T47D (cell line): ENCODE results near the gene TMEM100.
"Not testable (repeated sequence)": the region's sequence is repeated elsewhere in the genome, so short reads cannot be mapped to it uniquely, and the experiment has no call there.

Source experiments
- DNase-seq, 2 experiments: peaks; one replicate each; pipeline versions ENCODE4 v3.0.0 to v3.0.0-alpha.2; 2011 to 2012; ENCODE audit warnings: low read depth in 1 of 2, low spot score in 1 of 2
- JUND ChIP-seq: IDR thresholded peaks from 2 replicates; pipeline ENCODE4 v1.6.1; 2012; ENCODE audit warnings: low read depth
- in situ Hi-C: cut with HindIII; loops from 2 replicates; pipeline ENCODE4 v1.10.0; 2016; ENCODE audit warnings: low sequenced_read_pairs, low pct_unique_long_range_greater_than_20kb

TMEM100 gene

GRCh38 chr17:55683550-55684315, 38.9 kb downstream of the TMEM100 start:
- TF ChIP-seq JUND, result no peak
- no peak for DNase-seq

GRCh38 chr17:55681342-55681700, 41.3 kb downstream of the TMEM100 start:
- TF ChIP-seq JUND, result no peak
- in situ Hi-C loops, result no loop called here
- no peak for DNase-seq

More at GRCh38 chr17:55683550-55684315, 38.9 kb downstream of the TMEM100 start:
- in situ Hi-C loops, result no loop called here

GRCh38 chr17:55680686-55681341, 41.9 kb downstream of the TMEM100 start:
- no peak for DNase-seq
- TF ChIP-seq JUND, result no peak
- in situ Hi-C loops, result no loop called here

- in situ Hi-C loops, result no loop called here
- no peak for TF ChIP-seq JUND
- DNase-seq, result no peak
These were observed 45.2 kb downstream of the TMEM100 start for GRCh38 chr17:55677446-55677845.

- no peak for TF ChIP-seq JUND
- in situ Hi-C loops, result no loop called here
- no peak for DNase-seq
These were observed 46.4 kb downstream of the TMEM100 start for GRCh38 chr17:55676274-55676673.

- TF ChIP-seq JUND, result no peak
- no peak for DNase-seq
- in situ Hi-C loops, result no loop called here
These were observed 48.7 kb downstream of the TMEM100 start for GRCh38 chr17:55673743-55674506.

- in situ Hi-C loops, result no loop called here
- TF ChIP-seq JUND, result no peak
- DNase-seq, result no peak
These were observed 49.8 kb downstream of the TMEM100 start for GRCh38 chr17:55672585-55673501.

GRCh38 chr17:55672010-55672409, 50.7 kb downstream of the TMEM100 start:
- in situ Hi-C loops, DNase-seq: not testable (repeated sequence)
